ENCODE measurements around the gene FBXL20.
"Not testable (repeated sequence)": the region's sequence is repeated elsewhere in the genome, so short reads cannot be mapped to it uniquely, and the experiment has no call there.

Gene FBXL20

DNA sequence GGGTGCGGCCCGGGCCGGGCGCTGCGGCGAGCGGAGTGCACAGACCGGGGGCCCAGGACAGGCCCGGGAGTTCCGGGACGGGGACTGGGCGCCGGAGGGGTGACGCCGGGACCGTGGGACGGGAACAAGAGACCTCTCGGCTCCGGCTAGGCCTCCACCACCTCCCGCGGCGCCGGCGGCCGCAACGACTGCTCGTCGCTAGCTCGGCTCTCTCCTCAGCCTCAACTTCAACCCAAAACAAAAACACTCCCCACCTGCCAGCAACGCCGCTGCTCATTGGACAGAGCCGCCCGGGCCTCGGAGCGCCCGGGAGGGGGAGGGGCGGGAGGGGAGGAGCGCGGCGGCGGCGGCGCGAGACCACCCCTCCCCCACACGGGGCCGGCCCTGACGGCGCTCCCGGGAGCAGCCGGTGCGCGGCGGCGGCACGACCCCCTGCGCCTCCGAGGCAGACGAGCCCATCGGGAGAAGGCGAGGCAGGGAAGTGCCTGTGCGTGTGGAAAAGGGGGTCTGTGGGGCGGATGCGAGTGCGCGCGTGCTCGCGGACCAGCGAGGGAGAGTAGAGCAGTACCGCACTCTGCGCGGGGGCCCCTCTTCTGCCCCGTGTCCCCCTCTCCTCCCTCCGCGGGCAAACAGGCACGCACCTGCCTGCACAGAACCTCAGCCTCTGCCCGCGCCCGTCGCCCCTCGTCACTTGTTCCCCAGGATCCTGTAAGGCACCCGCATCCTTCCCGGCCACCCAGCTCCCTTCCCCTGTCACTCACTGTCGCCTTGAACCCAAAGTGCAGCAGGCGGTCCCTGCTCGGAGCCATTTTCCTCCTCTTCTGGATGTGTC, at the start of gene FBXL20:
TSS of gene FBXL20 (minus strand) at position 215 of the 832 bp plus-strand sequence. CDS start 224 bp downstream, outside the sequence.
- peak; percentile 97 for DNase-seq

DNA sequence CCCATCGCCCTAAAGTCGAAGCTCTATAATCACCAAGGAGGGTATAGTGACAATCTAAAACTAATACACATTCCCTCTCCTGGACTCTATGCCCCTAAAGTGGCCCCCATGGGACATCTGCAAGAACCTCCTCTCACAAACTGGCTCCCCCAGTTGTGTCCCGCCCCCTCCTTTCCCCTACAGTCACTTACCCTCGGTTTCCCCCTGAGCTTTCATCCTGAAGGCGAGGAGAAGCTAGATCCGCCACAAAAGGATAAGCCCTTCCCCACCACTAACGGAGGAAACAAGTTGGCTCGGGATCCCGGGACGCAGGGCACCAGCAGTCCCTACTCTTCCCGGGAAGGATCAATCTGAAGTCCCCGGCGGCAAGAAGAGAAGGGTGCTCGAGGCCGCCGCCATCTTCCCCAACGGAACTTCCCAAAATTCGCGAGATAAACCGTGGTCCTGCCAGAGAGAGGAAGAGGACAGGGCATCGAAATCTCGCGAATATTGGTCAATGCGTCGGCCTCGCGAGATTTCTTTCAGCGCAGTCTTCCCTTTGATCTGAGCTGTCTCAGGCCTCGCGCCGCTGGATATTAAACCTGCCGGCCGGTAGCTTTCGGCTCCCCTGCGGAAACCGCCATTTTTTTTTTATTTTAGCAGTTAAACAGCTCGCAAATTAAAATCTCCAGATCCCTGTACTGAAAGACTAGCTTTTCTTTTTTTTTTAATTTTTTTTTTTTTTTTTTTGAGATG, 49.6 kb upstream of the FBXL20 start, which contains the start of gene MED1:
TSS of gene MED1 (minus strand) at position 417 of the 735 bp plus-strand sequence. CDS start at position 216, 201 bp downstream.
- peak; percentile 95 for DNase-seq

- peak; percentile 45 for DNase-seq
These were observed 48.6 kb upstream of the FBXL20 start for GRCh38 chr17:39450051-39450450.

DNA sequence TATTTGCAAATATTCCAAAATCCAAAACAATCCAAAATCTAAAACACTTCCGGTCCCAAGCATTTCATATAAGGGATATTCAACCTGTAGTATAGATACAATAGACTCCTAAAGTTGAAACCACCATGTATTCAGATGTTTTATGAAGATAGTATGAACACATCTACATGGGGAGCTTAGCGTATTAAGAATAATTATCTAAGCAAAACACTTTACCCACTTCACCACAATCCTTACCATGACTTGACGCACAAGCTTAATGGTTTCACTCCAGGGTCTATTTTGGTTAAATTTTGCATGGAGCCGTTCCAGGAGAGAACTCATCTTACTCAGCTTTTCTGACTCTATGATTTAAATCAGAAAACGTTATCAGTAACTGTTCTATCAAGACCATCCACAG, 46.1 kb upstream of the FBXL20 start:
- no peak for DNase-seq

GRCh38 chr17:39443326-39443725, 41.9 kb upstream of the FBXL20 start:
- DNase-seq, result no peak

DNA sequence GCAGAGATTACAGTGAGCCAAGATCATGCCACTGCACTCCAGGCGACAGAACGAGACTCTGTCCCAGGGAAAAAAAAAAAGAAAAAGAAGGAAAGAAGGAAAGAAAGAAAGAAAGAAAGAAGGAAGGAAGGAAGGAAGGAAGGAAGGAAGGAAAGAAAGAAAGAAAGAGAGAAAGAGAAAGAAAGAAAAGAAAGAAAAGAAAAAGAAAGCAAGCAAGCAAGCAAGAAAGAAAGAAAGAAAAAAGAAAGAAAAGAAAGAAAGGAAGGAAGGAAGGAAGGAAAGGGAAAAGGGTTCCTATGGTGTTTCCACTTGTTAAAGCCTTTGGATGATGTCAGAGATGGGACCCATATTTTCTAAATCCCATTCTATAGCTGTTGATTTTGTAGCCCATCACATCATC, 38.4 kb upstream of the FBXL20 start:
- not testable (repeated sequence) for DNase-seq

- no peak for DNase-seq
These were observed 28.2 kb upstream of the FBXL20 start for GRCh38 chr17:39429600-39429999.

DNA sequence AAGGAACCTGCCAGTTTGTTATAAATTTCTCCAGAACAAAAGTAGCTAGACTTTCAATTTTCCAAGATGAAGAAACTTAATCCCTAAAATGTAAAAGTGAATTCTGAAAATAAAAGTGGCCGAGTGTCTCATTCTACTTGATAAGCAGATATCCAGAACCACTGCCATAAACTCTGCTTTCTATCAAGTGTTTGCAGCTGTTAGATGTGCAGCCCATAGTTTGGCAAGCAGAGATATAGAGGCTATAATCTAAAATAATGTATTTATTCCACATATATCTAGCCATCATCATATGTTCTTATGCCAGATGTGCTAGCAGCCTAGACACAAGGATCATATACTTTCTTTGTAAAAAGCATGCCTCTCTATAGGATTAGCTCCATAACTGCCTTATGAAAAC, 14.7 kb upstream of the FBXL20 start:
- no peak for DNase-seq

DNA sequence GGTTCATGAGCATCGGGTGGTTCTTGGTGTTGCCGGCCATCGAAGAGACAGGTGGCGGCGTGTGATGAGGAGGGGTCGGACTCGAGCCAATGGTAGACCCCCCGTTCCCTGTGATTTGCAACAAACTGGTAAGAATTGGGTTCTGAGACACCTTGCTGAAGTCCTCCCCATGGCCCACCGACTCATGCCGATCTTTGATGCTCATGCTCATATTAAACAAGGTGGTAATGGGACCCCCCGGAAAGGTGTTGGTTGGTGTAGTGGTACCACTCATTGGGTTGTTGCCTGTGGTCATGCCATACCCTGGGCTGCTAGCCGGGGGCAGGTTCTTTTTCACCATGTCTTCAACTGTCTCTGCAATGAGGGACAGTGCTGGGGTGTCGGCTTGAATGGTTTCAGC, 8.9 kb upstream of the FBXL20 start:
- DNase-seq, result peak; percentile 33

- no peak for DNase-seq
These were observed 6.9 kb upstream of the FBXL20 start for GRCh38 chr17:39408360-39408759.

DNA sequence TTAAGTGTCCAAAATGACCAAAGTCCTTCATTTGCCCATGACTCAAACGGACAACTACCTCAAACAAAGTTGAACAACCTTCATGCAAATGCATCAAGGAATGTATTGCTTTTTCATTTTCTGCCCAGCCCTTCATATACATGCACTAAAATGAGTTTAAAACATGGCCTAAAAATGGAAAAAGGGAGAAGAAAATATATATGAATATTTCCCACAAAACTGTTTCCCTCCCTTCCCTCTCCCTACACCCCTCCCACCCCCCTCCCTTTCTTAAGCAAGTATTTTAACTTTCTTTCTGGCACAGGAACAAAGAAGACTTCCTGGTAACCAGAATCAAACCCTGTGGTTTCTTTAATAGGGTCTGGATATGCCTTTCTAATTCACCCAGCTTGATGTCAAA, 5.5 kb upstream of the FBXL20 start:
- DNase-seq, result no peak

GRCh38 chr17:39405436-39405835, 4.0 kb upstream of the FBXL20 start:
- no peak for DNase-seq

DNA sequence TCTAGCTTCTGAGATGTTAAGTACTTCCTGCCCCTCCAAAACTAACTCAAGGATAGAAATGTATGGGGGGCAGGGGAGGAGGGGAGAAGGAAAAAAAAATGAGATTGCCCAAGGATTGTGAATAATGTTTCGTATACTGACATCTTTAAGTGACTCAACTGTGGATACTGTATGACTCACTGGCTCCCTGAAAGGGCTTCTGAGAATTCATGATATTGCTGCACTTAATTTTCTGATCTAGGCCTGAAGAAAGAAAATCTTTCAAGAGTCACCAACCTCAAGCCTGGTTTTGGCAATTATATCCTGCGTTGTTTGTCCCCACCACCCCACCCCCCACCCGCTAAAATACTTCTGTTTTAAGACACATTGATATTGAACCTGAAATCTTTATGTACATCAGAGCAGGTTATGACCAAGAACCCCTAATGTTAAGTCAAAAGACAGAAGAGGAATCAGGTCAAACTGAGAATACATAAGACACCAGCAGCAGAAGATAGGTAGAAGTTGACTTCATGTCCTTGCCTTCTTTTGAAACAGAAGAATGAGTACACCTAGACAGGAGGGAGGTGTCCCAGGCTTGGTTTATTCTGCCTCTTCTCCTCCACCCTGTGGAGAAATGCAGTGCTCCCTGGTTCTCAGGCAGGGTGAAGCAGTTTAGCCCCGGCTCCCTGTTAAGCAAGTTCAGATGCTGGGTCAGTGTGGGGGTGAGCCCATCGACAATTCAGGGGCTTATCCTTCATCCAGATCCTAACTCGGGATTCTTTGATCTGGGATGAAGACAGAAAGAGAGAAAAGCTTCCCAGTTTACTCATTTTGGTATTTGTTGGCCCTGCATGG, 3.3 kb upstream of the FBXL20 start:
- DNase-seq, result peak; percentile 52

DNA sequence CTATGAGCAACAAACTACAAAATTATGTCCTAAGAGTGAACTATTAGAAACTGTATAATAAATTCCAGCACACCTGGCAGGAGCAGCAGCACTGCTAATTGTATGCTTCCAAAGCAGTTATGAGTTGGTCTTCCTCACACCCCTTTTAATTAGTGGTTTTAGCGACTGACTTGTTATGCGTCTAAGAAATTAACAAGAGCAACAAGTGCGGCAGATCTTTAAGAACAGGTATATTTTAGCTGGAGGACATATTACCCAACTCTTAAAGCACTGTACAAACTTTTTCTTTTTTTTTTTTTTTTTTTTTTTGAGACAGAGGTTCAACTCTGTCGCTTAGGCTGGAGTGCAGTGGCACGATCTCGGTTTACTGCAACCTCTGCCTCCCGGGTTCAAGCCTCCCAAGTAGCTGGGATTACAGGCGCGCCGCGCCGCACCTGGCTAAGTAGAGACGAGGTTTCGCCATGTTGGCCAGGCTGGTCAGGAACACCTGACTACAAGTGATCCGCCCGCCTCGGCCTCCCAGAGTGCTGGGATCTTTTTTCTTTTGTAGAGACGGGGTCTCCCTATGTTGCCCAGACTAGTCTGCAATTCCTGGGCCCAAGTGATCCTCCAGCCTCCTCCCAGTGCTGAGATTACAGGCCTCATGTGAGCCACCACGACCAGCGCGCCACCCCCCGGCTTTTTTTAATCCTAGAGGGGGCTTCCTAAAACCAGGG, 1.6 kb upstream of the FBXL20 start:
- DNase-seq, result peak; percentile 54

- peak; percentile 95 for DNase-seq
These were observed 941 bp upstream of the FBXL20 start for GRCh38 chr17:39402244-39402889.

GRCh38 chr17:39400547-39401411, 647 bp downstream of the FBXL20 start:
- DNase-seq, result peak; percentile 74

DNA sequence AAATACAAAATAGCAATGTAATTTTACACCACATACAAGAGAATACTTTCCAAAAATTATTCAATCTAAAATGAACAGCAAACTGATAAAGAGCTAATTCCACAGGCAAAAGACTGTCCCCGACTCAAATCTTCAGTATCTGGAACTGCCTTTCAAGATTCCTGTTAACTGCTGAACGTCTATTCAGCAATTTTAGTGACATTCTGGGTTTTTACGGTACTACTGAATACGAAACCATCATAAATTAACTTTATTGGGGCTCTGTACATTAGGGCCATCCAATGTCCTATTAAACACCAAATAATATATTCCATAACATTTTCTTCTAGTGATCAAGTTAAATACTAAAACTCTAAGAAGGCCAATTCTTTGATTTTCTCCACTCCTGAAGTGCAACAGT, 1.6 kb downstream of the FBXL20 start:
- no peak for DNase-seq

DNA sequence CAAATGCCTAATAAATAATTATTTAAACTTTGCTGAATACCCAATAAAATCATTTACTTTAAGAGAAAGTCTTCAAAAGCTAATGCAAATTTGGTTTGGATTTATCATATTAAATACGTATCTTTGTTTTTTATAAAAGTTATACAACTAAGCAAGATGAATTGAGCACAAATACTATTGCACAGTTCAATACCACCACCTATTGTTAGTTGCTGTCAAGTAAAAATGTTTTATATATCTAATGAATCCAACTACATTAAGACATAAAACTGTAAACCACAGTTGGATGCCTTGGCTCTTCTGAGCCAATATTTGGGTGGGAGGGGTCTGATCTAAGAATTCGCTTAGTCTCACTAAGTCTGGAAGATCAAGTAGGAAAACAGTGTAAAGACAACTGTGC, 7.7 kb downstream of the FBXL20 start:
- no peak for DNase-seq

DNA sequence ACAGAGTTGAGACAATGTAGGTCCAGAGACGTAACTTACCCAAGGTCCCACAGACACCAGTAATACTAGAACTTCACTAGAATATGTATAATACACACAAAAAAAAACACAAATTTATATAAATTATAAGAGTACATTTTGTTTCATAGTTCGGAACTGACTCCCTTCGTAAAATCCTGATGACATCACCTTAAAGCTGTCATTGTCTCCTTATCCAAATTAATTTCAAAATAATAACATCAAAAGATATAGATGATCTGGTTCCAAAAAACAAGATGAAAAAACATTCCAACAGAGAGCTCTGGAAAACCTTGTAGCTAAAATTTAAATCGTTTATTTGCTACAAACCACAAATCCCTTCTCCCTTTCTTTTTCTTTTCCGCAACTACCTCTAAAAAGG, 10.0 kb downstream of the FBXL20 start:
- DNase-seq, result no peak

GRCh38 chr17:39385040-39385439, 16.4 kb downstream of the FBXL20 start:
- no peak for DNase-seq

DNA sequence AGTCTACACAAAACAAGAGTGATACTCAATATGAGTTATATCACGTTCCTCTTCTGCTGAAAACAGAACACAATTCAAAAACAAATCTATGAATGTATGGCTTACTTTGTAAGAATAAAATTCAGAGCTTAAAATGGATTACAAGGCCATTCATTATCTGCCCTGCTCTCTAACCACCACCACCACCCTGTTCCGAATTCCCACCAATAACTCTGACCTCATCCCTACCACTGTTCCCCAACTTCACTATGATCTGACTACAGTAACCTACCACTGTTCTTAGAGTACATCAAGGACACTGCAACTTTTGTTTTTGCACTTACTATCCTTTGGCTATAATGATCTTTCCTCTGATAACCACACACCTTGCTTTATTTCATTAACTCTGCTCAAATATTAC, 21.3 kb downstream of the FBXL20 start:
- no peak for DNase-seq

Measured in activated effector memory CD4-positive, alpha-beta T cell treated with anti-CD3 and anti-CD28 coated beads, Interleukin-2, amount 50 U/mL, for 16 hours (primary cell).